ENCODE data around the gene ZNF575.

The ZNF575 gene

GRCh38 chr19:43532571-43532961 is 422 bp upstream of the ZNF575 start:
- Histone ChIP-seq H2AK5ac (ENCODE audit: low read length) (no peak overlapping the region), H3K4me1 (ENCODE audit: control insufficient read depth, low read depth, low read length) (peaks cover 6% of the 10 kb centered on the region), H3K27ac (ENCODE audit: low read depth, low read length) (peak overlapping the region; percentile 69), H3K36me3 (ENCODE audit: control insufficient read depth, insufficient read depth, low read length) (no peaks in the 10 kb centered on the region), H3K4me2 (ENCODE audit: low read length) (peak overlapping the region; percentile 97), H2BK5ac (ENCODE audit: low read length) (no peak overlapping the region), H3K4ac (ENCODE audit: low read depth, low read length) (no peak overlapping the region), H3K79me2 (ENCODE audit: control insufficient read depth, insufficient read depth, low read length) (no peaks in the 10 kb centered on the region), H3K9ac (ENCODE audit: low read length) (peak overlapping the region; percentile 83), H4K5ac (ENCODE audit: low read length) (no peak overlapping the region), H4K8ac (ENCODE audit: low read depth, low read length) (no peak overlapping the region), H3K4me3 (ENCODE audit: low read length) (peak overlapping the region; percentile 62), H3K27me3 (ENCODE audit: insufficient read depth, low read length, poor library complexity) (no peaks in the 10 kb centered on the region), H2BK120ac (ENCODE audit: low read depth, low read length) (no peak overlapping the region), H3K79me1 (ENCODE audit: low read length) (no peaks in the 10 kb centered on the region), H3K56ac (ENCODE audit: low read length) (peak overlapping the region; percentile 92), H2BK15ac (replicated peaks; ENCODE audit: low read depth) (no peak overlapping the region), H3K18ac (ENCODE audit: low read length) (no peak overlapping the region), H3K23ac (ENCODE audit: low read length) (no peak overlapping the region)
- no CpG with 5 or more reads among the region's 16 CpGs for WGBS (ENCODE audit: extremely low coverage, insufficient coverage, low lambda C conversion rate)
- DNase-seq, result no peak

GRCh38 chr19:43533546-43534304 is 737 bp downstream of the ZNF575 start:
- Histone ChIP-seq H3K79me1 (ENCODE audit: low read length) (no peaks in the 10 kb centered on the region), H3K27me3 (ENCODE audit: insufficient read depth, low read length, poor library complexity) (no peaks in the 10 kb centered on the region), H4K5ac (ENCODE audit: low read length) (no peak overlapping the region), H3K56ac (ENCODE audit: low read length) (peak overlapping the region; percentile 28), H2BK5ac (ENCODE audit: low read length) (no peak overlapping the region), H4K8ac (ENCODE audit: low read depth, low read length) (no peak overlapping the region), H3K4me2 (ENCODE audit: low read length) (peak overlapping the region; percentile 30), H2BK15ac (replicated peaks; ENCODE audit: low read depth) (no peak overlapping the region), H2BK120ac (ENCODE audit: low read depth, low read length) (no peak overlapping the region), H3K23ac (ENCODE audit: low read length) (no peak overlapping the region), H3K4me1 (ENCODE audit: control insufficient read depth, low read depth, low read length) (peaks cover 6% of the 10 kb centered on the region), H2AK5ac (ENCODE audit: low read length) (no peak overlapping the region), H3K4me3 (ENCODE audit: low read length) (peak overlapping the region; percentile 0), H3K9ac (ENCODE audit: low read length) (peak overlapping the region; percentile 28), H3K18ac (ENCODE audit: low read length) (no peak overlapping the region), H3K4ac (ENCODE audit: low read depth, low read length) (no peak overlapping the region), H3K27ac (ENCODE audit: low read depth, low read length) (no peak overlapping the region), H3K79me2 (ENCODE audit: control insufficient read depth, insufficient read depth, low read length) (no peaks in the 10 kb centered on the region), H3K36me3 (ENCODE audit: control insufficient read depth, insufficient read depth, low read length) (peaks cover 3% of the 10 kb centered on the region)
- no CpG with 5 or more reads among the region's 41 CpGs for WGBS (ENCODE audit: extremely low coverage, insufficient coverage, low lambda C conversion rate)
- peak; percentile 99 for DNase-seq

GRCh38 chr19:43534305-43534815 is 1.4 kb downstream of the ZNF575 start:
- WGBS (ENCODE audit: extremely low coverage, insufficient coverage, low lambda C conversion rate), result no CpG with 5 or more reads among the region's 17 CpGs
- no peak overlapping the region for H3K27ac ChIP-seq (ENCODE audit: low read depth, low read length)

GRCh38 chr19:43534816-43535761 is 2.1 kb downstream of the ZNF575 start:
- Histone ChIP-seq H3K4me2 (ENCODE audit: low read length) (no peak overlapping the region), H4K8ac (ENCODE audit: low read depth, low read length) (no peak overlapping the region), H2BK15ac (replicated peaks; ENCODE audit: low read depth) (no peak overlapping the region), H2AK5ac (ENCODE audit: low read length) (no peak overlapping the region), H3K18ac (ENCODE audit: low read length) (no peak overlapping the region), H3K23ac (ENCODE audit: low read length) (no peak overlapping the region), H2BK5ac (ENCODE audit: low read length) (no peak overlapping the region), H3K27ac (ENCODE audit: low read depth, low read length) (no peak overlapping the region), H4K5ac (ENCODE audit: low read length) (no peak overlapping the region), H3K4me3 (ENCODE audit: low read length) (no peak overlapping the region), H3K56ac (ENCODE audit: low read length) (peak overlapping the region; percentile 82), H3K4ac (ENCODE audit: low read depth, low read length) (no peak overlapping the region), H3K27me3 (ENCODE audit: insufficient read depth, low read length, poor library complexity) (no peaks in the 10 kb centered on the region), H3K36me3 (ENCODE audit: control insufficient read depth, insufficient read depth, low read length) (peaks cover 4% of the 10 kb centered on the region), H3K79me2 (ENCODE audit: control insufficient read depth, insufficient read depth, low read length) (no peaks in the 10 kb centered on the region), H3K79me1 (ENCODE audit: low read length) (no peaks in the 10 kb centered on the region), H2BK120ac (ENCODE audit: low read depth, low read length) (no peak overlapping the region), H3K4me1 (ENCODE audit: control insufficient read depth, low read depth, low read length) (peaks cover 6% of the 10 kb centered on the region), H3K9ac (ENCODE audit: low read length) (no peak overlapping the region)
- DNase-seq, result peak; percentile 93
- WGBS (ENCODE audit: extremely low coverage, insufficient coverage, low lambda C conversion rate), result no CpG with 5 or more reads among the region's 62 CpGs

More at GRCh38 chr19:43534305-43534815, 1.4 kb downstream of the ZNF575 start:
- Histone ChIP-seq H3K56ac (ENCODE audit: low read length) (peak overlapping the region; percentile 82), H2BK120ac (ENCODE audit: low read depth, low read length) (no peak overlapping the region), H2BK15ac (replicated peaks; ENCODE audit: low read depth) (no peak overlapping the region), H3K79me1 (ENCODE audit: low read length) (no peaks in the 10 kb centered on the region), H3K4me3 (ENCODE audit: low read length) (no peak overlapping the region), H3K79me2 (ENCODE audit: control insufficient read depth, insufficient read depth, low read length) (no peaks in the 10 kb centered on the region), H2BK5ac (ENCODE audit: low read length) (no peak overlapping the region), H3K4ac (ENCODE audit: low read depth, low read length) (no peak overlapping the region), H3K18ac (ENCODE audit: low read length) (no peak overlapping the region), H3K4me1 (ENCODE audit: control insufficient read depth, low read depth, low read length) (peaks cover 6% of the 10 kb centered on the region), H3K4me2 (ENCODE audit: low read length) (peak overlapping the region; percentile 29), H2AK5ac (ENCODE audit: low read length) (no peak overlapping the region), H3K36me3 (ENCODE audit: control insufficient read depth, insufficient read depth, low read length) (peaks cover 3% of the 10 kb centered on the region), H3K9ac (ENCODE audit: low read length) (peak overlapping the region; percentile 56), H4K5ac (ENCODE audit: low read length) (no peak overlapping the region), H3K27me3 (ENCODE audit: insufficient read depth, low read length, poor library complexity) (no peaks in the 10 kb centered on the region), H3K23ac (ENCODE audit: low read length) (peak overlapping the region; percentile 11), H4K8ac (ENCODE audit: low read depth, low read length) (no peak overlapping the region)
- no peak for DNase-seq

GRCh38 chr19:43538922-43539321 is 5.9 kb downstream of the ZNF575 start:
- Histone ChIP-seq H3K9ac (ENCODE audit: low read length) (no peak overlapping the region), H3K36me3 (ENCODE audit: control insufficient read depth, insufficient read depth, low read length) (peaks cover 10% of the 10 kb centered on the region), H3K79me2 (ENCODE audit: control insufficient read depth, insufficient read depth, low read length) (no peaks in the 10 kb centered on the region), H3K23ac (ENCODE audit: low read length) (no peak overlapping the region), H3K4me1 (ENCODE audit: control insufficient read depth, low read depth, low read length) (peaks cover 3% of the 10 kb centered on the region), H3K4me2 (ENCODE audit: low read length) (no peak overlapping the region), H2BK15ac (replicated peaks; ENCODE audit: low read depth) (no peak overlapping the region), H4K5ac (ENCODE audit: low read length) (no peak overlapping the region), H2BK120ac (ENCODE audit: low read depth, low read length) (no peak overlapping the region), H3K27me3 (ENCODE audit: insufficient read depth, low read length, poor library complexity) (no peaks in the 10 kb centered on the region), H3K27ac (ENCODE audit: low read depth, low read length) (no peak overlapping the region), H3K18ac (ENCODE audit: low read length) (no peak overlapping the region), H2BK5ac (ENCODE audit: low read length) (no peak overlapping the region), H3K4ac (ENCODE audit: low read depth, low read length) (no peak overlapping the region), H3K79me1 (ENCODE audit: low read length) (no peaks in the 10 kb centered on the region), H2AK5ac (ENCODE audit: low read length) (no peak overlapping the region), H3K4me3 (ENCODE audit: low read length) (no peak overlapping the region), H4K8ac (ENCODE audit: low read depth, low read length) (no peak overlapping the region), H3K56ac (ENCODE audit: low read length) (no peak overlapping the region)
- DNase-seq, result no peak

Measured in mesendoderm (in vitro differentiated cells).